Epithelial cell of prostate (primary cell): ENCODE results near the gene SHB.

Source experiments
- DNase-seq: peaks from one replicate; pipeline ENCODE4 v3.0.0-alpha.2; 2011; ENCODE audit warnings: low read depth, low spot score
- H3K27ac ChIP-seq: fragments of 450-650 bp; 2 replicates; pipeline ENCODE4 v1.5.1; 2017; ENCODE audit warnings: mild to moderate bottlenecking

Gene SHB

GRCh38 chr9:37963936-37964739 is 104.9 kb downstream of the SHB start:
- no peak for DNase-seq
- H3K27ac ChIP-seq = peak overlapping the region; percentile 84

GRCh38 chr9:37961351-37961750 is 107.7 kb downstream of the SHB start:
- H3K27ac ChIP-seq = no peak overlapping the region
- no peak for DNase-seq

GRCh38 chr9:37960631-37961030 is 108.4 kb downstream of the SHB start:
- no peak overlapping the region for H3K27ac ChIP-seq
- DNase-seq = no peak

- H3K27ac ChIP-seq = no peak overlapping the region
- no peak for DNase-seq
Observed at GRCh38 chr9:37959976-37960375, 109.1 kb downstream of the SHB start.

DNA sequence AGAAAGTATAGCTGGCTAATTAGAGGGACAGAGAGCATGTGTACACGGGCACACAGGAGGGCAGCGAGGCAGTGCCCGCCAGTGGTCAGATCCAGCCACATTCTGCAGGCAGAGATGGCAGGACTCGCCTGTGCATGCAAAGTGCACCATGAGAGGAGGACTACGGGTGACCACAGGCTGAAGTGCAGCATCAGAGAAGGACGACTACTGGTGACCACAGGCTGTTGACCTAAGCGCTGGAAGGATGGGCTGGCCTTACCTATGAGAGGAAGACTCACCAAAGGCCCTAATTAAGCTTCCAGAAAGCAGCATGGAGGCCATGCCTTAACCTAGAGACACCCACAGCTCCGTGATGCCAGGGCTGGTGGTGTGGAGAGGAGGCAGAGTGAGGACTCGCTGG is 110.9 kb downstream of the SHB start:
- no peak overlapping the region for H3K27ac ChIP-seq
- DNase-seq = no peak

- no peak for DNase-seq
- H3K27ac ChIP-seq = no peak overlapping the region
Observed at GRCh38 chr9:37957664-37957953, 111.4 kb downstream of the SHB start.

DNA sequence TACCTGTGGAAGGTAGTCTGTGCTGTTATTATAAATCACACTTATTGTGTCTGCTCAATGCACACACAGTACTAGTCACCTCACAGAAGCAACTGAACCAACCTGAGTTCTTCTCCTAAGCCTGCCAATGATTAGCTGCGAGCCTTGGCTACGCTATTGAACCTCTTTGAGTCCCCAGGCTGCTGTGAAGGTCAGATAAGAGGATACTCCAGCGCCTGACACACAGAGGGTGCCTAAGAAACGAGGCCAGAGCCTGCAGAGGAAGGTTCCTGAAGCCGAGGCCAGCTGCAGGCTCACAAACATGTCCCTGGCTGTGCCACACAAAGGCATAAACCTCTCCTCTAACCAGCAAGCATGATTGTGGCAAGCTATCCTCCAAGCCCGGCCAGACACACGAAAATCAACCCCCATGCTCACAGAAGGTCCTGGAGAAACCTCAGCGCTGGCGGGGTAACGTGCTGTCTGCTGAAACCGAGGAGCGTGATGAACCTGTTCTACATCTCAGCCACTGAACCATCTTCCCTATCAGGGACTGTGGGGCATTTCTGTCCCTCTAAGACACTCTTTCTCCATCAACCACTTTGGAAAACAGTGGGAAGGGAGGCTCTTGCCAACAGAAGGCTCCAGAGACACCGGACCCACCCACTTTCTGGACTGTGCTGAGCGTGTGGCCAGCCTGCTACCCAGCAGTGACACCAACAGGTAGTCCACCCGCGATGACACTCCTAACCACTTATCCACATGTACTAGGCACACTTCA is 111.9 kb downstream of the SHB start:
- H3K27ac ChIP-seq = no peak overlapping the region
- no peak for DNase-seq

- no peak overlapping the region for H3K27ac ChIP-seq
- no peak for DNase-seq
Observed at GRCh38 chr9:37956423-37956820, 112.6 kb downstream of the SHB start.

- no peak overlapping the region for H3K27ac ChIP-seq
- no peak for DNase-seq
Observed at GRCh38 chr9:37955781-37956422, 113.1 kb downstream of the SHB start.

GRCh38 chr9:37954581-37954981 is 114.4 kb downstream of the SHB start:
- peak overlapping the region; percentile 87 for H3K27ac ChIP-seq
- no peak for DNase-seq

GRCh38 chr9:37953775-37954437 is 115.1 kb downstream of the SHB start:
- peak; percentile 89 for DNase-seq
- peak overlapping the region; percentile 87 for H3K27ac ChIP-seq

DNA sequence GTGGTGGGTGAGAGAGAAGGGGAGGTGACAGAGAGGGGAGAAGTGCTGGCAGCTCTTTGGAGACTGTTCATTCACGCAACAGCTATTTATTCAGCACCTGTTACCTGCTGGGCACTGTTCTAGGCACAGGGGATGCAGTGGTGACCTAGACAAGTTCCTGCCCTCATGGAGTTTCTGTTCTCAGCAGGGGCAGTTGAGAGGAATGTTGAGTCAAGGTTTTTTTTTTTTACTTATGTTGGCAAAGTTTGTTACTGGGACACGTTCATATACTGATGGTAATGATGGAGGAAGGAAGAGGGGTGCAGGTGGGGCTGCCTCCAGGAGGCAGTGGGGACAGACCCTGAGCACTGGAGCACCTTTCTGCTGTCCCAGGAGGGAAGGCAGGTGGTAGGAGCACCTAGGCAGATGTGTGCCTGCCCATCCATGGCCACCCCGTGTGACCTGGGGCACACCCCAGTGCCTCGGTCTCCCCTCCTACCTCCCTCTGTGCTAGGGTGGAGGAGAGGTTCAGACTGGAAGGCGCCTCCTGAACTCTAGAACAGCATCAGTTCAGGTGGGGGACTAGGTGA is 115.7 kb downstream of the SHB start:
- no peak for DNase-seq
- peak overlapping the region; percentile 87 for H3K27ac ChIP-seq

DNA sequence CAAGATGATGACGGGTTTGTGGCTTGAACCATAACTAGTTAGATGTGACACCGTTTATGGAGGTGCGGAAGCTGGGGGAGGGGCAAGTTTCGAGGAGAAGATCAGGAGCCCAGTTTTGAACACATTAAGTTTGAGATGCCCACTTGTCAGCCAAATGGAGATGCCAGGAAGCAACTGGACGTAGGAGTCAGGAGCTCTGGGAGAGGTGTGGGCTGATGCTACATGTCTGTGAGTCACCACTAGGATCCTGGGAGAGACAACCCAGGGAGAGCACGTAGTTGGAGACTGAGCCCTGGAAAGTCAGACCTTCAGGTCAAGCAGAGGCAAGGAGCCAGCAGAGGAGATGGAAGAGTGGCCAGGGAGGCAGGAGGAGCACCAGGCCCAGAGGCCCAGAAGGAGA is 116.3 kb downstream of the SHB start:
- H3K27ac ChIP-seq = peak overlapping the region; percentile 87
- DNase-seq = no peak

- no peak overlapping the region for H3K27ac ChIP-seq
- no peak for DNase-seq
Observed at GRCh38 chr9:37951671-37952449, 117.2 kb downstream of the SHB start.

DNA sequence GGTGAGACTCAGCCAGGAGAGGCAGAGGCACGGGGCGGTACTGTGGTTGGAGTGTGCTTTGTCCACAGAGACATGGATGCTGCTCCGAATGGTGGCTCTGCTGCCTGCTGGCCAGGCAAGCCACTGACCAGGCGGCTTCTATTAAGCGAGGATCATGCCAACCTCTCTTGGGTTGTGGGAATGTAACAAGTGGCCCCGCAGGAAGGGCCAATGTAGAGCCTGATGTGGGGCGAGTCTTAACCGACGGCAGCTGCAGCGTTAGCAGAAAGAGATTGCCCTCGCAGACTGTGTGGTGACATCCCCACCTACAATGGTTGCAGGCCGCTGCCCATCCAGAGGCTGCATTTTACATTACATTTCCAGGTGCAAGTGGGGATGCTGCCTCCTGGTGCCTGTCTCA is 118.5 kb downstream of the SHB start:
- H3K27ac ChIP-seq = no peak overlapping the region
- DNase-seq = no peak

GRCh38 chr9:37949576-37949975 is 119.5 kb downstream of the SHB start:
- no peak for DNase-seq
- no peak overlapping the region for H3K27ac ChIP-seq

GRCh38 chr9:37948417-37948980 is 120.5 kb downstream of the SHB start:
- no peak for DNase-seq
- peak overlapping the region; percentile 32 for H3K27ac ChIP-seq

DNA sequence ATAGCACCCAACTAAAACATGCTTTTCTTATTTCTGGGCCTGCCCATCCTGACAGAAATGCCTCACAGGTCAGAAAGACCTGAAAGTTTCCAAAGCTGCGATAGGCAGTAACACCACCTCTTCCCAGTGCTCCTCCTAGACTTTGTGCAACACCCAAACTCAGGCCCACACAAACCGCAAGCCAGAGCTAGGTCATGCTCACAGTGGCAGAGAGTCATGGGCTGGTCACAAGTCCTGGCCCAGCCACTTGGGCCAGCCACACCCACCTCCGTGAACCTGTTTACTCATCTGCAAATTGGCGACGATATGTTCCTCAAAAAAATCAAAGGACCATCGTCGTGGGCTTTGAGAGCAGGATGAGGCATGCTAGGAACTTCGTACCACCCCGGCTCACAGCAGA is 121.0 kb downstream of the SHB start:
- H3K27ac ChIP-seq = peak overlapping the region; percentile 32
- no peak for DNase-seq

- no peak for DNase-seq
- H3K27ac ChIP-seq = peak overlapping the region; percentile 32
Observed at GRCh38 chr9:37947471-37947870, 121.6 kb downstream of the SHB start.
